NT2/D1 (cell line): ENCODE measurements around the gene CDH13.

Experiments
- SUZ12 ChIP-seq: IDR thresholded peaks from 2 replicates; pipeline ENCODE4 v1.6.1; 2011; ENCODE audit not compliant: insufficient read length, insufficient read depth; ENCODE audit errors: extremely low read depth
- YY1 ChIP-seq: IDR thresholded peaks from 2 replicates; pipeline ENCODE4 v1.6.1; 2011; ENCODE audit not compliant: insufficient read length, insufficient read depth
- ZNF274 ChIP-seq: IDR thresholded peaks from 2 replicates; pipeline ENCODE4 v1.6.1; 2011; ENCODE audit warnings: mild to moderate bottlenecking, low read depth, low read length

DNA sequence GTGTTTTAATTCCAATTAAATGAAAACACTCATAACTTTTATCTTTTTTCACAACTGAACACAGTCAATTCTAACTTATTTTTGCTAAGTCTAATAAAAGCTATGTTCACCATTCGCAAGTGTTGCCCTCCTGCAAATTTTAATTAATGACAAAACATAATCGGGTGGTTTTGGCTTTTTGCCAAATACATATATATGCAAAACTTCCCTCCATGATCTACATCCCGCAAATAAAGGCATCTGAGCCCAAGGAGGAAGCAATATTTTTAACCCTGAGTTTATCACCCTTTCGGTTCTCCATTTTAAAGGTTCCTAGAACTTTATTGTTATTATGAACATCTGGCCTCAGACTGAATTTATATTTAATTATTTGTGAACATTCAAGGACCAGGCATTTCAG lies 507.9 kb downstream of the CDH13 start:
- TF ChIP-seq YY1: no peak
- TF ChIP-seq ZNF274: no peak
- no peak for TF ChIP-seq SUZ12
